H1 (cell line): Measurements from ENCODE around the gene KCNIP3. TPM values are rescaled to one million over a fixed set of nuclear protein-coding genes. Genes with fewer than 3 reads are reported as not detected.

Experiments
- CTCF ChIA-PET: fragments of 300-600 bp; sonication (Branson Sonifier 250); formaldehyde crosslinking; loops from one replicate; lab custom pipeline; 2021; ENCODE audit not compliant: partially characterized antibody; lab: Charles Lee
- POLR2A ChIA-PET: fragments of 300-600 bp; sonication (Branson Sonifier 250); formaldehyde crosslinking; loops from one replicate; lab custom pipeline; 2021; ENCODE audit warnings: inconsistent platforms; ENCODE audit not compliant: partially characterized antibody; lab: Charles Lee
- DNase-seq, 2 experiments: peaks; one replicate each; pipeline versions ENCODE4 v3.0.0 to v3.0.0-alpha.2; 2010 to 2022; ENCODE audit warnings: low spot score in 2 of 2, low read depth in 1 of 2, mixed read lengths in 1 of 2
- FAIRE-seq: peaks from 2 replicates; lab custom pipeline; 2011; peaks lifted over from hg19 to GRCh38; lab: Jason Lieb, UNC
- H2AFZ ChIP-seq: 2 replicates; pipeline ENCODE4 v1.8.1; 2012; ENCODE audit warnings: low read length, inconsistent platforms
- H2AK5ac ChIP-seq: 2 replicates; pipeline ENCODE4 v1.6.1; 2013; ENCODE audit warnings: low read depth, low read length
- H2BK120ac ChIP-seq: replicated peaks from 2 replicates; pipeline ENCODE3; 2013; ENCODE audit warnings: low read depth, low read length, inconsistent platforms
- H2BK12ac ChIP-seq: 2 replicates; pipeline ENCODE4 v1.6.1; 2013; ENCODE audit warnings: low read depth, low read length
- H2BK15ac ChIP-seq: 2 replicates; pipeline ENCODE4 v1.6.1; 2013; ENCODE audit warnings: low read length
- H2BK20ac ChIP-seq: 2 replicates; pipeline ENCODE4 v1.6.1; 2013; ENCODE audit warnings: low read length
- H2BK5ac ChIP-seq: 2 replicates; pipeline ENCODE4 v1.6.1; 2013; ENCODE audit warnings: low read depth, low read length
- H3K14ac ChIP-seq: 2 replicates; pipeline ENCODE4 v1.6.1; 2013; ENCODE audit warnings: inconsistent platforms; ENCODE audit not compliant: insufficient read length
- H3K18ac ChIP-seq: 2 replicates; pipeline ENCODE4 v1.6.1; 2013; ENCODE audit warnings: low read length; ENCODE audit errors: extremely low read depth
- H3K23ac ChIP-seq: 2 replicates; pipeline ENCODE4 v1.6.1; 2013; ENCODE audit warnings: inconsistent platforms; ENCODE audit not compliant: insufficient read length
- H3K23me2 ChIP-seq: 2 replicates; pipeline ENCODE4 v1.6.1; 2013; ENCODE audit warnings: low read depth, low read length
- H3K27ac ChIP-seq: 2 replicates; pipeline ENCODE4 v1.6.1; 2011; ENCODE audit warnings: low read depth, low read length, inconsistent platforms
- H3K27me3 ChIP-seq, 4 experiments: replicated peaks in 1 of 4; 1 replicate in 1 of 4; 2 replicates in 3 of 4; pipeline versions ENCODE4 v1.6.1 to v1.8.1; 2011 to 2013; ENCODE audit warnings: low read length in 3 of 4, mild to moderate bottlenecking in 3 of 4, inconsistent platforms in 2 of 4, mixed read lengths in 2 of 4, moderate library complexity in 1 of 4; ENCODE audit not compliant: control insufficient read depth in 3 of 4, insufficient read depth in 3 of 4; ENCODE audit errors: extremely low read depth in 1 of 4
- H3K36me3 ChIP-seq, 4 experiments: 2 replicates each; pipeline versions ENCODE4 v1.6.1 to v1.8.1; 2011 to 2013; ENCODE audit warnings: mild to moderate bottlenecking in 4 of 4, low read length in 3 of 4, moderate library complexity in 2 of 4, control low read depth in 1 of 4, inconsistent platforms in 1 of 4; ENCODE audit not compliant: insufficient read depth in 4 of 4, control insufficient read depth in 2 of 4
- H3K4ac ChIP-seq: replicated peaks from 2 replicates; pipeline ENCODE3; 2013; ENCODE audit warnings: low read length, low read depth, mixed read lengths, inconsistent platforms; ENCODE audit not compliant: insufficient read length
- H3K4me1 ChIP-seq, 4 experiments: replicated peaks in 1 of 4; 1 replicate in 1 of 4; 2 replicates in 3 of 4; pipeline versions ENCODE4 v1.6.1 to v1.8.1; 2011 to 2013; ENCODE audit warnings: low read length in 3 of 4, inconsistent platforms in 2 of 4, mixed read lengths in 1 of 4; ENCODE audit not compliant: insufficient read depth in 4 of 4, control insufficient read depth in 3 of 4
- H3K4me2 ChIP-seq, 2 experiments: 2 replicates each; pipeline versions ENCODE4 v1.6.1 to v1.8.1; 2011 to 2013; ENCODE audit warnings: low read depth in 2 of 2, low read length in 2 of 2, control low read depth in 1 of 2, inconsistent platforms in 1 of 2, mild to moderate bottlenecking in 1 of 2; ENCODE audit not compliant: insufficient read depth in 1 of 2
- H3K4me3 ChIP-seq, 4 experiments: fragments of 200-600, 300-600 bp in 1 of 4; sonication (generic), shearing (Covaris generic), sonication (Bioruptor Twin) in 1 of 4; 2 replicates each; pipeline versions ENCODE4 v1.5.1 to v1.8.1; 2011 to 2016; ENCODE audit warnings: low read length in 4 of 4, low read depth in 3 of 4, control low read depth in 2 of 4, inconsistent platforms in 2 of 4, mild to moderate bottlenecking in 2 of 4, mixed read lengths in 1 of 4, moderate library complexity in 1 of 4; ENCODE audit not compliant: insufficient read depth in 2 of 4; ENCODE audit errors: extremely low read depth in 1 of 4
- H3K56ac ChIP-seq: replicated peaks from 2 replicates; pipeline ENCODE3; 2013; ENCODE audit warnings: low read depth, mild to moderate bottlenecking, mixed read lengths, low read length, inconsistent platforms; ENCODE audit not compliant: insufficient read length
- H3K79me1 ChIP-seq: 2 replicates; pipeline ENCODE4 v1.6.1; 2013; ENCODE audit warnings: low read depth, low read length, control low read depth
- H3K79me2 ChIP-seq, 2 experiments: 2 replicates each; pipeline versions ENCODE4 v1.6.1 to v1.8.1; 2012 to 2013; ENCODE audit warnings: low read length in 2 of 2, mild to moderate bottlenecking in 2 of 2, inconsistent platforms in 1 of 2; ENCODE audit not compliant: insufficient read depth in 2 of 2, control insufficient read depth in 1 of 2
- H3K9ac ChIP-seq, 4 experiments: replicated peaks in 1 of 4; 1 replicate in 1 of 4; 2 replicates in 3 of 4; pipeline versions ENCODE4 v1.6.1 to v1.8.1; 2011 to 2013; ENCODE audit warnings: low read depth in 3 of 4, low read length in 3 of 4, control low read depth in 2 of 4, mild to moderate bottlenecking in 2 of 4, moderate library complexity in 2 of 4, inconsistent platforms in 1 of 4; ENCODE audit errors: extremely low read depth in 1 of 4
- H3K9me3 ChIP-seq, 2 experiments: 2 replicates each; pipeline versions ENCODE4 v1.6.1 to v1.8.1; 2012 to 2013; ENCODE audit warnings: mild to moderate bottlenecking in 2 of 2, moderate library complexity in 2 of 2, control low read depth in 1 of 2, inconsistent platforms in 1 of 2, low read depth in 1 of 2, low read length in 1 of 2, mixed read lengths in 1 of 2; ENCODE audit not compliant: insufficient read depth in 2 of 2
- H4K20me1 ChIP-seq, 2 experiments: replicated peaks in 1 of 2; 2 replicates each; pipeline versions ENCODE3 to v1.8.1; 2011 to 2013; ENCODE audit warnings: inconsistent platforms in 2 of 2, low read length in 2 of 2, mild to moderate bottlenecking in 1 of 2; ENCODE audit not compliant: insufficient read depth in 2 of 2, control insufficient read depth in 1 of 2
- H4K5ac ChIP-seq: 2 replicates; pipeline ENCODE4 v1.6.1; 2013; ENCODE audit warnings: low read length, low read depth, mixed read lengths, inconsistent platforms; ENCODE audit not compliant: insufficient read length
- H4K8ac ChIP-seq: 2 replicates; pipeline ENCODE4 v1.8.0; 2013; ENCODE audit warnings: mild to moderate bottlenecking, moderate library complexity, low read length, inconsistent platforms; ENCODE audit not compliant: insufficient read depth; ENCODE audit errors: extremely low read depth
- H4K91ac ChIP-seq: replicated peaks from 2 replicates; pipeline ENCODE3; 2013; ENCODE audit warnings: low read length, mixed read lengths, inconsistent platforms; ENCODE audit not compliant: insufficient read length
- EP300 ChIP-seq, 2 experiments: IDR thresholded peaks; 1 replicate in 1 of 2; 2 replicates in 1 of 2; pipeline ENCODE4 v1.6.1; 2011 to 2012; ENCODE audit warnings: low read depth in 2 of 2, low read length in 2 of 2, mild to moderate bottlenecking in 2 of 2, borderline replicate concordance in 1 of 2, inconsistent platforms in 1 of 2, moderate library complexity in 1 of 2
- RAD21 ChIP-seq, 2 experiments: IDR thresholded peaks in 1 of 2; conservative IDR thresholded peaks in 1 of 2; 2 replicates each; pipeline ENCODE4 v1.6.1; 2011; ENCODE audit warnings: low read depth in 2 of 2, low read length in 2 of 2, improper control_type of control experiment in 1 of 2, inconsistent platforms in 1 of 2, mild to moderate bottlenecking in 1 of 2, moderate library complexity in 1 of 2
- TEAD4 ChIP-seq: IDR thresholded peaks from 2 replicates; pipeline ENCODE4 v1.6.1; 2012; ENCODE audit warnings: low read depth, low read length, inconsistent platforms, mixed read lengths
- WGBS, 2 experiments: shearing (Covaris generic) in 1 of 2; methylation state at CpG; one replicate each; pipeline versions ENCODE4 v1.1.6 to v1.1.7; 2013 to 2015; ENCODE audit warnings: low lambda C conversion rate in 2 of 2, mixed read lengths in 2 of 2, inconsistent platforms in 1 of 2, low coverage in 1 of 2, missing lambda C conversion rate in 1 of 2; ENCODE audit not compliant: insufficient replicate concordance in 2 of 2, insufficient coverage in 1 of 2, insufficient read length in 1 of 2; ENCODE audit errors: extremely low coverage in 1 of 2, missing lambda C conversion rate in 1 of 2; 5-methylcytosine and 5-hydroxymethylcytosine counted together
- polyA plus RNA-seq, 7 experiments: library from polyadenylated mRNA; depleted of rRNA in 3 of 7; stranded (reverse) in 5 of 7; unstranded in 2 of 7; fragments of >200 nt in 5 of 7; fragments of 200-250 nt in 2 of 7; gene quantifications; 1 replicate in 5 of 7; 2 replicates in 1 of 7; 4 replicates in 1 of 7; pipeline versions ENCODE4 v1.2.1 to v1.2.3, GENCODE V29; 2011 to 2013; ENCODE audit warnings: missing spikeins in 2 of 7, mixed read lengths in 2 of 7
- total RNA-seq: library from RNA; stranded (reverse); fragmentation: NEBNext Ultra II Directional; extraction: Animal tissue kit (Norgen Biotek cat#: 25700); gene quantifications from 2 replicates; pipeline ENCODE4 v1.2.1, GENCODE V29; 2021

The KCNIP3 gene
- total and polyA plus RNA-seq, 2 of the 8 experiments (the other 6 are each of a cell fraction or from before 2014, with no cell fraction given), result 0.33 to 1.9 TPM

- Histone ChIP-seq H3K23ac (no peak overlapping the region), H2BK20ac (no peak overlapping the region), H2BK15ac (no peak overlapping the region), H2AFZ (no peak overlapping the region), H3K4me3 (no peak overlapping the region), H3K36me3 (no peaks in the 10 kb centered on the region), H4K8ac (no peak overlapping the region), H3K27ac (no peak overlapping the region), H2AK5ac (no peak overlapping the region), H2BK120ac (no peak overlapping the region), H4K20me1 (no peaks in the 10 kb centered on the region), H3K23me2 (no peaks in the 10 kb centered on the region), H3K18ac (no peak overlapping the region), H2BK5ac (no peak overlapping the region), H2BK12ac (no peak overlapping the region), H4K5ac (no peak overlapping the region), H3K4me2 (no peak overlapping the region), H4K91ac (no peak overlapping the region)
- 79% methylated on average over 9 of the region's 11 CpGs; no CpG with 5 or more reads in 1 of the 2 experiments for WGBS, 2 experiments
- POLR2A ChIA-PET, result no interaction called here
- TF ChIP-seq TEAD4 (no peak), RAD21 (IDR thresholded peaks at IDR 0.05 in 1 of 2, conservative IDR thresholded peaks at IDR 0.05 in 1 of 2; ENCODE audit: low read depth in 2 of 2, low read length in 2 of 2) (no peak), EP300 (IDR thresholded peaks at IDR 0.05; ENCODE audit: borderline replicate concordance in 1 of 2, low read depth in 2 of 2, low read length in 2 of 2) (no peak)
- TF ChIP-seq, all 59 proteins: peak for 0
- H3K9ac ChIP-seq, result no peak overlapping the region
- CTCF ChIA-PET, result interaction anchor here (1.8 kb wide), 1 partner anchor 45 kb away, joined by 7 read pairs; no protein-coding TSS in a partner anchor
- H3K79me2 ChIP-seq, result no peaks in the 10 kb centered on the region
- H3K14ac ChIP-seq, result no peak overlapping the region
- H3K56ac ChIP-seq, result no peak overlapping the region
- no peak for FAIRE-seq
- H3K4ac ChIP-seq, result no peak overlapping the region
- no peaks in the 10 kb centered on the region for H3K27me3 ChIP-seq
- DNase-seq, result no peak
- peaks cover 55 to 99% of the 10 kb centered on the region in 2 experiments for H3K9me3 ChIP-seq
- H3K4me1 ChIP-seq, result peaks cover 0 to 11% (median 0%) of the 10 kb centered on the region in 4 experiments; a peak in 1 of 7 replicates
- no peaks in the 10 kb centered on the region for H3K79me1 ChIP-seq
Measured at GRCh38 chr2:95300450-95300849, 3.3 kb downstream of the KCNIP3 start.
